IPS DF 6.9 (cell line): ENCODE data around the gene KISS1R.

Source experiments
- DNase-seq: peaks from one replicate; pipeline ENCODE4 v3.0.0-alpha.2; 2013; ENCODE audit warnings: low read depth, low spot score
- H3K27ac ChIP-seq: one replicate; pipeline ENCODE4 v1.5.1; 2013; ENCODE audit warnings: low read length, control low read depth
- H3K27me3 ChIP-seq: 2 replicates; pipeline ENCODE4 v1.6.1; 2013; ENCODE audit warnings: mild to moderate bottlenecking, low read length; ENCODE audit not compliant: control insufficient read depth, insufficient read depth
- H3K36me3 ChIP-seq: 2 replicates; pipeline ENCODE4 v1.6.1; 2013; ENCODE audit warnings: low read length; ENCODE audit not compliant: control insufficient read depth, insufficient read depth
- H3K4me1 ChIP-seq: 2 replicates; pipeline ENCODE4 v1.6.1; 2013; ENCODE audit warnings: low read length; ENCODE audit not compliant: control insufficient read depth, insufficient read depth
- H3K4me3 ChIP-seq: 2 replicates; pipeline ENCODE4 v1.5.1; 2013; ENCODE audit warnings: mild to moderate bottlenecking, low read length
- H3K9me3 ChIP-seq: 2 replicates; pipeline ENCODE4 v1.6.1; 2013; ENCODE audit warnings: low read length, inconsistent platforms; ENCODE audit not compliant: control insufficient read depth, insufficient read depth
- WGBS: extraction: QIAGEN DNeasy Blood & Tissue Kit; methylation state at CpG from one replicate; pipeline ENCODE4 v1.1.7; 2013; ENCODE audit warnings: mixed read lengths, missing lambda C conversion rate; ENCODE audit not compliant: insufficient read length, insufficient coverage; 5-methylcytosine and 5-hydroxymethylcytosine counted together

KISS1R gene

DNA sequence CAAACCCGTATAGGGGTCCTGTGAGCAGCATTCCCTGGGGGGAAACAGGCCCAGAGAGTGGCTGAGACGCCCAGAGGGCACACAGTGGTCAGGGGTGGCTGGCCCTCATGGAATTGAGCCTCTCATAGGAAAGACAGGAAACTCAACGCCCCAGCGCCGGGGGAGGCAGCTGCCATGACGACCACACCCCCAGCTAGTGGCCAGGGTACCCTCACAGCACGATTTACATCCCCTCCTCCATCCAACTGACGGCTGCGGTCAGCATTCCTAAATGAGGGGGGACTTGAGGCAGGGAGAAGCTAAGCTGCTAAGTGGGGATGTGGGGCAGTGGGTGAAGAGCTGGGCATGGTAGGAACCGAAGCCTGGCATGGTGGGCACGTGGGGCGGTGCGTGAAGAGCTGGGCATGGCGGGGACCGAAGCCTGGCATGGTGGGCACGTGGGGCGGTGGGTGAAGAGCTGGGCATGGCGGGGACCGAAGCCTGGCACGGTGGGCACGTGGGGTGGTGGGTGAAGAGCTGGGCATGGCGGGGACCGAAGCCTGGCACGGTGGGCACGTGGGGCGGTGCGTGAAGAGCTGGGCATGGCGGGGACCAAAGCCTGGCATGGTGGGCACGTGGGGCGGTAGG, 34.1 kb upstream of the KISS1R start:
- no peak overlapping the region for H3K4me3 ChIP-seq
- H3K4me1 ChIP-seq, result no peaks in the 10 kb centered on the region; the same call in 1 of the 2 replicates
- no CpG with 5 or more reads among the region's 30 CpGs for WGBS
- H3K27ac ChIP-seq, result no peak overlapping the region
- no peaks in the 10 kb centered on the region for H3K9me3 ChIP-seq
- no peaks in the 10 kb centered on the region for H3K27me3 ChIP-seq
- peaks cover 34% of the 10 kb centered on the region for H3K36me3 ChIP-seq
- no peak for DNase-seq

DNA sequence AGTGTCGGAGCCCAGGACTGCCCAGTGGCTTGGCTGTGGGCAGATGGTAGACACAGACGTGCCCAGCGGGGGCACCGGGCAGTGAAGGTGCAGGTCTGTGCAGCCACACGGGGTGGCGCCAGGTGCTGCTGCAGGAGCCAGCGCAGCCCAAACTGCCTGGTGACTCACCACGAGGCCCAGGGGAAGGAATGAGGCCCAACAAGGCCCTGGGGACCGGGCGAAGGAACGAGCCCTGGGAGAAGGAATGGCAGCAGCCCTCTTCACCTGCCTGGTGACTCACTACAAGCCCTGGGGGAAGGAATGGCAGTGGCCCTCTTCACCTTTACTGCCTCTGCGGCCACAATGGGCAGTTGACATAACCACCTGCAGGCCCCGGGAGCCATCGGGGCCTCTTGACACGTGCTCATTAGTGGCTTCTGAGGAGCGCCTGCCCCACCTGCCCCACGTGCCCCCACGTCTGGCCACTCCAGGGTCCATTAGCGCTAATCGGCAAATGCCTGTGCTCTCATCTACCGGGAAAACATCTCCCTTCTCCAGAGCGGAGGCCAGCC, 33.4 kb upstream of the KISS1R start:
- no peaks in the 10 kb centered on the region for H3K27me3 ChIP-seq
- no peak for DNase-seq

DNA sequence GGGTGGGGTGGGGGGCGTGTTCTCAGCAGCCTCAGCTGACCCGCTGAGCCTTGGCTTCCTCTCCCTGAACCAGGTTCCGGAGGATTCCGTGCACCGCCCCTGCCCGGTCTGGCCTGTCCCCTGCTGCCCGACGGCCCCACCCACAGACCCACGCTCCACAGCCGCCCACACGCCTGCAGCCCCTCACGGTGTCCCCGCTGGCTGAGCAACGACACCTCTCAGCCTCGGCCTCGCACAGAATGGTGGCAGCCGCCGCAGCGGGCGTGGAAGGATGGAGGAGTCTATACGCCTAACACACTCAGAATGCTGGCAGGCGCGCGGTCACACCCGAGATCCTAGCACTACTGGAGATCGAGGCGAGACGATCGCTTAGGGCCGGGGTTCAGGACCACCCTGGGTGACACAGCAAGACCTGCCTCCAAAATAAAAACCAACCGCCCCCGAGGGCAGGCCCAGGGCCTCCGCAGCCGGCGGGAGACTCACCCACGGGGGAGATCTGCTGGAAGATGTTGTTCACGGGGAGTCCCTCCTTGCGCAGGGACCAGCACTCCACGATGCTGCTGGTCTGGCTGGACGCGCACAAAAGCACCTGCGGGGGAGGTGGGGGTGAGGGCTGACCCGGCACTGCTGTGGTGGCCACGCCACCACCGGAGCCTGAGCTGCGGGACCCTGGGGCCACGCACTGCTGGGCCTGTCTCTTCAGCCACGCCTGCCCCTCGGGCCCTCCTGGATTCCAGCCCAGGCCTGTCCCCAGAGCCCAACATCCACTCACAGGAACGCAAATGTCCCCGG, 32.5 kb upstream of the KISS1R start:
- Histone ChIP-seq H3K36me3 (peaks cover 36% of the 10 kb centered on the region), H3K4me1 (no peaks in the 10 kb centered on the region; the same call in 1 of the 2 replicates), H3K4me3 (no peak overlapping the region), H3K27me3 (no peaks in the 10 kb centered on the region), H3K9me3 (no peaks in the 10 kb centered on the region), H3K27ac (no peak overlapping the region)
- no peak for DNase-seq
- WGBS, result no CpG with 5 or more reads among the region's 51 CpGs

More for the DNA sequence above, 33.4 kb upstream of the KISS1R start:
- Histone ChIP-seq H3K27ac (no peak overlapping the region), H3K4me3 (no peak overlapping the region), H3K4me1 (no peaks in the 10 kb centered on the region; the same call in 1 of the 2 replicates), H3K9me3 (no peaks in the 10 kb centered on the region), H3K36me3 (peaks cover 34% of the 10 kb centered on the region)
- no CpG with 5 or more reads among the region's 22 CpGs for WGBS

DNA sequence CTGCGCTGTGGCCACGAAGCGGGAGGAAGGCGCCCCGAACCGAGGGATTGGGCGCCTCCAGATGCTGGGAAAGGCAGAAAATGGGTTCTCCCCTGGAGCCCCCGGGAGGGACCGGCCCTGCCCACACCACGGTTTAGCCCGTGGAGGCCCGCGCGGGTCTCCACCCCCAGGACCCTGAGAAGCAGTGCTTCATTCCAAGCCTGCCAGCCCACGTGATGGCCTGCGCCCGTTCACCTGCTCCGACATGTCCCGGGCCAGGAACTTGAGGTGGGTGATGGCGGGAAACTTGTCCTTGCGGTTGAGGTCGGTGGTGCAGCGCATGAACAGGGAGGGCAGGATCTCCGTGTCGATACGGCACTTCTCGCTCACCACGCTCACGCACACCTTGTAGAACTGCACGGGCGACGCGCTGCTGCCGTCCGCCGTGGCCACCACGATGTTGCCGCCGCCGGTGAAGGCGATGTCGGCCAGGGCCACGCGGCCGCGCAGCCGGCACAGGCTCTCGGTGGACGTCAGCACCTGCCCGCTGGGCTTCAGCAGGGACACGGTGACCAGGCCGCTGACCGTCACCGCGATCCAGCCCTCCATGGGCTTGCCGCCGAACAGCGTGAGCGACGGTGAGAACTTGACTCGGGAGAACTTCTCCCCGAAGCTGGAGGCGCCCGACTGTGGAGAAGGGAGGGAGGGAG, 31.5 kb upstream of the KISS1R start:
- H3K27ac ChIP-seq, result no peak overlapping the region
- no peak for DNase-seq
- peaks cover 45% of the 10 kb centered on the region for H3K36me3 ChIP-seq
- no peak overlapping the region for H3K4me3 ChIP-seq
- no peaks in the 10 kb centered on the region for H3K9me3 ChIP-seq
- no peaks in the 10 kb centered on the region for H3K27me3 ChIP-seq
- H3K4me1 ChIP-seq, result no peaks in the 10 kb centered on the region; the same call in 1 of the 2 replicates
- no CpG with 5 or more reads among the region's 64 CpGs for WGBS

DNA sequence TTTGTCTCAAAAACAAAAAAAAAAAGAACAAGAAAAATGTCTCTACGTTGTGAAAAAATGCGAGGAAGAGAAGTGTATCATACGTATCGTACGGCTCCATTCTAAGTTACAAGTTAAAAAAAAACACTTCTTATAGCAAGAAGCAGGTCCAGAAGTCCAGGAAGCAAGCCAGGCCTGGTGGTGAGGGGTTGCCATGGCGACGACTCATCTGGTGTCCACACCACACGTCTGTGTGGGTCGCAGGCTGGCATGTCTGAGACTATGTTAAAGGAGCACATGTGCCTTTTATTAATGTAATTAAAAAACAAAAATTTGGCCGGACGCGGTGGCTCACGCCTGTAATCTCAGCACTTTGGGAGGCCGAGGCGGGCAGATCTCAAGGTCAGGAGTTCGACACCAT, 30.1 kb upstream of the KISS1R start:
- no peak for DNase-seq
- H3K9me3 ChIP-seq, result no peaks in the 10 kb centered on the region
- no peak overlapping the region for H3K4me3 ChIP-seq
- WGBS, result no CpG with 5 or more reads among the region's 16 CpGs
- H3K27me3 ChIP-seq, result no peaks in the 10 kb centered on the region
- H3K36me3 ChIP-seq, result peaks cover 36% of the 10 kb centered on the region
- no peak overlapping the region for H3K27ac ChIP-seq
- no peaks in the 10 kb centered on the region; the same call in 1 of the 2 replicates for H3K4me1 ChIP-seq

DNA sequence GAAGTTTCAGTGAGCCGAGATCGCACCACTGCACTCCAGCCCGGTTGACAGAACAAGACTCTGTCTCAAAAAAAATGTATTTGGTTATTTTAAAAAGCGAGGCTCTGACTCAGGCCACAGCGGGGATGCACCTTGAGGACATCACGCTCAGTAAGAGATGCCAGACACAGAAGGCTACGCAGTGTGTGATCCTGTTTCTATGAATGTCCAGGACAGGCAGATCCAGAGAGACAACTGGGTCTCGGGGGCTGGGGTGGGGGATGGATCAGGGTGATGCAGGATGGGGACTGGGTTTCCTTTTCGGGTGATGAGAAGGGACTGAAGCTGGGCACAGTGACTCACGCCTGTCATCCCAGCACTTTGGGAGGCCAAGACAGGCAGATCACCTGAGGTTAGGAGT, 29.5 kb upstream of the KISS1R start:
- DNase-seq, result no peak
- no peaks in the 10 kb centered on the region; the same call in 1 of the 2 replicates for H3K4me1 ChIP-seq
- H3K27me3 ChIP-seq, result no peaks in the 10 kb centered on the region
- no peaks in the 10 kb centered on the region for H3K9me3 ChIP-seq
- H3K27ac ChIP-seq, result no peak overlapping the region
- WGBS, result no CpG with 5 or more reads among the region's 10 CpGs
- H3K36me3 ChIP-seq, result peaks cover 32% of the 10 kb centered on the region
- H3K4me3 ChIP-seq, result no peak overlapping the region

DNA sequence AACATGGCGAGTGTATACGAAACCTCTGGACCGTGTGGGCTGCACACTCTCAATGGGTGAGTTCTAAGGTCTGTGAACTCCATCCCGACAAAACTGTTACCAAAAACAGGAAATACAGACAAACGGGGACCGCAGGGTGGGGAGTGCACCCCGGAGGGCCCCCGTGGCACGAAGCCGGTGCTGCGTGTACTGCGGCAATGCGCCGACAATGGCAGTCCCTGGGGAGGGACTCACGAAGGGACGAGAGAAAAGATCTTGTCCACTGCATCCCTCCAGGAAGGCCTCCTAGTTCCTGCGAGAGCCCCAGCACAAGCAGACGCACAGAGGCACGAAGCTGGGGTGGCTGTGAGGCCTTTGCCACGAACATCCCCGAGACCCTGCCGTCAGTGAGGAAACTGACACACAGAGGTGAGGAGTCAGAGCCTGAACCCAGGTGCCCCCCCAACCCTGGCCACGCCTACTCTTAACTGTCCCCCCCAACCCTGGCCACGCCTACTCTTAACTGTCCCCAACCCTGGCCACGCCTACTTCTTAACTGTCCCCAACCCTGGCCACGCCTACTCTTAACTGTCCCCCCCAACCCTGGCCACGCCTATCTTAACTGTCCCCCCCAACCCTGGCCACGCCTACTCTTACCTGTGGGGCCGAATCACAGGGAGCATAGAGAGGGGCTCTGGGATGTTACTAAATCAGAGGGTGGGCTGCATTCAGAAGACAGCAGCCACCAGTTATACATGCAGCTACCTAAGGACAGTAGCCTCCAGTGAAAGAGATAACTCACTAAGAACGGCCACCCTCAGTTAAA, 28.4 kb upstream of the KISS1R start:
- no CpG with 5 or more reads among the region's 30 CpGs for WGBS
- Histone ChIP-seq H3K9me3 (no peaks in the 10 kb centered on the region), H3K4me3 (no peak overlapping the region), H3K27ac (no peak overlapping the region), H3K27me3 (no peaks in the 10 kb centered on the region), H3K36me3 (peaks cover 26% of the 10 kb centered on the region), H3K4me1 (no peaks in the 10 kb centered on the region)
- no peak for DNase-seq

DNA sequence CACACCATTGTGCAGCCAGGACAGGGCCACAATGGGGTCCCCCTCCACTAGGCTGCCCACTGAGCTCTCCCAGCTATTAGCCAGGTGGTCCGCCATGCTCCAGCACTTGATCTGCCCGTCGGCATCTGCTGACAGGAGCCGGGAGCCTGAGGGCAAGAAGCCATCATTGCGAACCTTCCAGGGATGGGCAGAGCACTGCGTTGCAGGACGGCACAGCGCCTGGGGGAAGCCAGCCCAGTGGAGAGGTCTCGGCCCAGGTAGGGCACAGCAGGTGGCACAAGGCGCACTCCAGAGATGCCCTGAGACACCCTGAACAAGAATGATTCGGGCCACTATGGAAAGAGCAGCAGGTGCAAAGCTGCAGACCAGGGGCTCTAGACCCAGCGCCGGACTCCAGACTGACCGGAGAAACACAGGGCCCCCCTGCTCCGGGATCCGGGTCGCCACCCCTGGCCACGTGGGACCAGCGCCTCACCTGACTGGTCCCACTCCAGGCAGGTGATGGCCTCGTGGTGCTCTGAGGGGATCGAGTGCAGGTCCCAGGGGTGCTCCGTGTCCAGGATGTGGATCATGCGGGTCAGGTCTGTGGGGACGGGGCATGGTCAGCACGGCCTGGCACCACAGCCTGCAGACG, 27.4 kb upstream of the KISS1R start:
- H3K9me3 ChIP-seq, result no peaks in the 10 kb centered on the region
- peaks cover 23% of the 10 kb centered on the region for H3K36me3 ChIP-seq
- DNase-seq, result no peak
- no peak overlapping the region; the same call in 1 of the 2 replicates for H3K4me3 ChIP-seq
- no peaks in the 10 kb centered on the region for H3K27me3 ChIP-seq
- no peak overlapping the region for H3K27ac ChIP-seq
- WGBS, result no CpG with 5 or more reads among the region's 26 CpGs
- no peaks in the 10 kb centered on the region for H3K4me1 ChIP-seq

DNA sequence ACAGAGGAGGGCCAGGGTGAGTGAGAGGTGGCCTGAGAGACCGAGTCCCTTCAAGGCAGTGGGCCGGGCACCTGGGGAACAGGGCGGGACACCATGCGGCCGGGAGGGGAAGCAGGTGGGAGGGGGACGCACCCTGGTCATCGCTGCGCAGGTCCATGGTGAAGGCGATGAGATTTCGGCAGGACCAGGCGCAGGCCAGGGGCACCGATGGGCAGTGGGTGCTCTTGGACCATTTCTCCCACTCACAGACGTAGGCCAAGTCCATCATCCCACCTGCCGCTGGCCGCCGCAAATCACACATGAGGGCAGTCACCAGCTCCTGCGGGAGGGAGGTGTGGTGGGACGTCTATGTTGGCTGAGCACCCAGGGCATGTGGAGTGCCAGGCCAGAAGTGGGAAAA, 26.3 kb upstream of the KISS1R start:
- Histone ChIP-seq H3K4me3 (no peak overlapping the region), H3K9me3 (no peaks in the 10 kb centered on the region), H3K36me3 (peaks cover 20% of the 10 kb centered on the region), H3K27ac (no peak overlapping the region), H3K4me1 (no peaks in the 10 kb centered on the region), H3K27me3 (no peaks in the 10 kb centered on the region)
- no CpG with 5 or more reads among the region's 18 CpGs for WGBS
- DNase-seq, result no peak
